ENCODE data around the gene ZBTB20. TPM values are rescaled to one million over a fixed set of nuclear protein-coding genes. Genes with fewer than 3 reads are reported as not detected.

ZBTB20 gene
- total and polyA plus RNA-seq, 10 of the 15 experiments (the other 5 are each of a cell fraction or from before 2014, with no cell fraction given): 0.20 to 5.5 (median 2.2) TPM

- Histone ChIP-seq H3K9ac (ENCODE audit: control insufficient read depth, insufficient read depth, low read length) (no peak overlapping the region), H3K27me3 (replicated peaks in 1 of 2; ENCODE audit: control insufficient read depth in 2 of 2, insufficient read depth in 2 of 2, low read length in 1 of 2) (no peaks in the 10 kb centered on the region), H3K4me1 (ENCODE audit: control insufficient read depth, insufficient read depth, low read length) (no peaks in the 10 kb centered on the region), H3K9me3 (replicated peaks; ENCODE audit: control insufficient read depth, insufficient read depth, low read length) (no peaks in the 10 kb centered on the region), H3K4me3 (no peak overlapping the region), H3K27ac (ENCODE audit: control insufficient read depth, insufficient read depth) (no peak overlapping the region), H3K4me2 (ENCODE audit: control insufficient read depth, insufficient read depth) (no peak overlapping the region), H3K79me2 (ENCODE audit: control insufficient read depth, insufficient read depth, low read length) (no peaks in the 10 kb centered on the region), H2AFZ (ENCODE audit: control insufficient read depth, low read depth, low read length) (no peak overlapping the region), H4K20me1 (ENCODE audit: control insufficient read depth, insufficient read depth) (no peaks in the 10 kb centered on the region), H3K36me3 (ENCODE audit: control insufficient read depth in 2 of 2, insufficient read depth in 2 of 2, low read length in 1 of 2) (no peaks in the 10 kb centered on the region)
- 92% methylated on average over 4 of the region's 4 CpGs for WGBS (ENCODE audit: insufficient coverage, insufficient replicate concordance, low lambda C conversion rate, missing lambda C conversion rate)
- no TSS peak for BruUV-seq (replicated peaks)
- CTCF ChIA-PET: interaction anchor here (0.6 kb wide), 1 partner anchor 48 kb away, joined by 3 read pairs; no protein-coding TSS in a partner anchor
- intact Hi-C loops (cut with micrococcal nuclease; ENCODE audit: unreplicated experiment): no loop called here
- DNase-seq (ENCODE audit: low read depth, low spot score): no peak
- POLR2A ChIA-PET: no interaction called here
- in situ Hi-C loops (cut with MboI): no loop called here
- no peak for FAIRE-seq
- ATAC-seq: no peak
- TF ChIP-seq FOS (IDR thresholded peaks at IDR 0.05; ENCODE audit: borderline replicate concordance, extremely low read depth, insufficient read length) (no peak), HDGF (IDR thresholded peaks at IDR 0.05) (no peak), EED (IDR thresholded peaks at IDR 0.05; ENCODE audit: low read depth) (no peak)
- RAD21 ChIA-PET (ENCODE audit: unreplicated experiment): no interaction called here
- SMC1A ChIA-PET (ENCODE audit: uncharacterized antibody, unreplicated experiment): interaction anchor here (1.3 kb wide), 1 partner anchor 11 kb away, joined by 3 read pairs; no protein-coding TSS in a partner anchor
Observed at GRCh38 chr3:115194476-115194875, 47.4 kb upstream of the ZBTB20 start.

- H4K20me1 ChIP-seq (ENCODE audit: control insufficient read depth, insufficient read depth): no peaks in the 10 kb centered on the region
- no peak overlapping the region for H2AFZ ChIP-seq (ENCODE audit: control insufficient read depth, low read depth, low read length)
- H3K4me3 ChIP-seq: no peak overlapping the region
- ChIA-PET POLR2A (no interaction called here), CTCF (interaction anchor here (0.7 to 1.2 kb wide), 2 partner anchors 11 to 22 kb away, joined by 3 read pairs; no protein-coding TSS in a partner anchor), RAD21 (ENCODE audit: unreplicated experiment) (no interaction called here), SMC1A (ENCODE audit: uncharacterized antibody, unreplicated experiment) (interaction anchor here (1.0 to 1.1 kb wide), 2 partner anchors 501 to 519 kb away, joined by 3 read pairs; no protein-coding TSS in a partner anchor)
- in situ Hi-C loops (cut with MboI) (no loop called here), intact Hi-C loops (cut with micrococcal nuclease; ENCODE audit: unreplicated experiment) (no loop called here)
- no peak overlapping the region for H3K4me2 ChIP-seq (ENCODE audit: control insufficient read depth, insufficient read depth)
- H3K27me3 ChIP-seq (replicated peaks in 1 of 2; ENCODE audit: control insufficient read depth in 2 of 2, insufficient read depth in 2 of 2, low read length in 1 of 2): no peaks in the 10 kb centered on the region
- H3K4me1 ChIP-seq (ENCODE audit: control insufficient read depth, insufficient read depth, low read length): peaks cover 16% of the 10 kb centered on the region
- FAIRE-seq (no peak), DNase-seq (ENCODE audit: low read depth, low spot score) (no peak), ATAC-seq (no peak)
- H3K36me3 ChIP-seq (ENCODE audit: control insufficient read depth in 2 of 2, insufficient read depth in 2 of 2, low read length in 1 of 2): no peaks in the 10 kb centered on the region
- no peaks in the 10 kb centered on the region for H3K9me3 ChIP-seq (replicated peaks; ENCODE audit: control insufficient read depth, insufficient read depth, low read length)
- H3K79me2 ChIP-seq (ENCODE audit: control insufficient read depth, insufficient read depth, low read length): no peaks in the 10 kb centered on the region
- no peak overlapping the region for H3K9ac ChIP-seq (ENCODE audit: control insufficient read depth, insufficient read depth, low read length)
- no peak overlapping the region for H3K27ac ChIP-seq (ENCODE audit: control insufficient read depth, insufficient read depth)
- no TSS peak for BruUV-seq (replicated peaks)
- no peak for TF ChIP-seq KDM1A (IDR thresholded peaks at IDR 0.05; ENCODE audit: borderline replicate concordance)
- no peak for TF ChIP-seq ZNF687 (IDR thresholded peaks at IDR 0.05)
- no peak for TF ChIP-seq NR2C1 (IDR thresholded peaks at IDR 0.05)
- no peak for TF ChIP-seq ZBTB33 (IDR thresholded peaks at IDR 0.05)
- TF ChIP-seq SKIL (IDR thresholded peaks at IDR 0.05; ENCODE audit: low read depth, poor library complexity, severe bottlenecking): no peak
Observed at GRCh38 chr3:115190747-115191146, 43.7 kb upstream of the ZBTB20 start.
